Suprapubic skin (tissue), 4 donors: ENCODE data around the gene PRC1. TPM values are rescaled to one million over a fixed set of nuclear protein-coding genes. Genes with fewer than 3 reads are reported as not detected.
"Not testable (repeated sequence)": the region's sequence is repeated elsewhere in the genome, so short reads cannot be mapped to it uniquely, and the experiment has no call there.

Experiments
- DNase-seq, 2 donors: peaks; one replicate each; pipeline ENCODE4 v3.0.0-alpha.2; 2019; ENCODE audit warnings: low spot score in 2 of 2
- H3K27ac ChIP-seq: fragments of 200-600 bp; sonication (generic); one replicate; pipeline ENCODE4 v1.5.1; 2019
- H3K27me3 ChIP-seq: fragments of 200-600 bp; sonication (generic); one replicate; pipeline ENCODE4 v1.5.1; 2019
- H3K36me3 ChIP-seq: fragments of 200-600 bp; sonication (generic); one replicate; pipeline ENCODE4 v1.5.1; 2019
- H3K4me1 ChIP-seq: fragments of 200-600 bp; sonication (generic); one replicate; pipeline ENCODE4 v1.5.1; 2019
- H3K4me3 ChIP-seq: fragments of 200-600 bp; sonication (generic); one replicate; pipeline ENCODE4 v1.5.1; 2019; ENCODE audit warnings: mild to moderate bottlenecking
- H3K9me3 ChIP-seq: fragments of 200-600 bp; sonication (generic); one replicate; pipeline ENCODE4 v1.5.1; 2019
- CTCF ChIP-seq, 2 donors: fragments of 200-600 bp in 1 of 2; fragments of 450-650 bp in 1 of 2; sonication (generic) in 1 of 2; IDR thresholded peaks; one replicate each; pipeline ENCODE4 v1.5.1; 2016 to 2019; ENCODE audit warnings: antibody characterized with exemption in 2 of 2, mild to moderate bottlenecking in 1 of 2, moderate library complexity in 1 of 2
- EP300 ChIP-seq: sonication (generic); formaldehyde crosslinking; IDR thresholded peaks from one replicate; pipeline ENCODE4 v1.6.1; 2017; ENCODE audit warnings: antibody characterized with exemption
- POLR2A ChIP-seq, 2 donors: fragments of 450-650 bp; IDR thresholded peaks; one replicate each; pipeline ENCODE4 v1.6.1; 2017; ENCODE audit warnings: antibody characterized with exemption in 2 of 2, mild to moderate bottlenecking in 2 of 2, moderate library complexity in 2 of 2
- POLR2AphosphoS5 ChIP-seq, 3 donors: sonication (generic); formaldehyde crosslinking; IDR thresholded peaks; one replicate each; pipeline ENCODE4 v1.6.1; 2017; ENCODE audit warnings: antibody characterized with exemption in 3 of 3
- WGBS: methylation state at CpG from one replicate; pipeline ENCODE4 v1.1.5; 2018; 5-methylcytosine and 5-hydroxymethylcytosine counted together
- total RNA-seq, 4 donors: library from RNA; depleted of rRNA; stranded (reverse); fragments of >200 nt; gene quantifications; one replicate each; pipeline ENCODE4 v1.1.0, GENCODE V29; 2016

The PRC1 gene
- total RNA-seq, 4 donors from 2014 or later, result 17.6 to 41.2 (median 34.6) TPM

GRCh38 chr15:90929246-90930019 lies 64.9 kb downstream of the PRC1 start:
- Histone ChIP-seq H3K27ac (peak overlapping the region; percentile 82), H3K27me3 (no peaks in the 10 kb centered on the region), H3K9me3 (no peaks in the 10 kb centered on the region), H3K4me1 (peaks cover 46% of the 10 kb centered on the region), H3K36me3 (no peaks in the 10 kb centered on the region), H3K4me3 (peak overlapping the region; percentile 64)
- TF ChIP-seq POLR2AphosphoS5 (IDR thresholded peaks at IDR 0.05) (no peak), EP300 (no peak), POLR2A (IDR thresholded peaks at IDR 0.05) (no peak), CTCF (IDR thresholded peaks at IDR 0.05) (no peak)
- WGBS, result 45% methylated on average over 21 of the region's 21 CpGs
- DNase-seq, result no peak

GRCh38 chr15:90928106-90928505 lies 66.2 kb downstream of the PRC1 start:
- not testable (repeated sequence) for H3K27ac ChIP-seq, H3K36me3 ChIP-seq, H3K9me3 ChIP-seq, H3K4me3 ChIP-seq, DNase-seq, H3K27me3 ChIP-seq
- peaks cover 36% of the 10 kb centered on the region for H3K4me1 ChIP-seq
- WGBS, result 89% methylated on average over 7 of the region's 7 CpGs

- not testable (repeated sequence) for H3K9me3 ChIP-seq, H3K36me3 ChIP-seq, H3K27ac ChIP-seq, H3K4me3 ChIP-seq, H3K27me3 ChIP-seq, DNase-seq
- WGBS, result 92% methylated on average over 10 of the region's 10 CpGs
- H3K4me1 ChIP-seq, result peaks cover 26% of the 10 kb centered on the region
These were observed 67.6 kb downstream of the PRC1 start for GRCh38 chr15:90926766-90927165.

- 86% methylated on average over 5 of the region's 5 CpGs for WGBS
- H3K4me1 ChIP-seq, result peaks cover 5% of the 10 kb centered on the region
- H3K4me3 ChIP-seq, result no peak overlapping the region
- H3K9me3 ChIP-seq, result no peaks in the 10 kb centered on the region
- H3K27ac ChIP-seq, result no peak overlapping the region
- no peak for TF ChIP-seq EP300
- TF ChIP-seq CTCF (IDR thresholded peaks at IDR 0.05), result no peak
- no peak for TF ChIP-seq POLR2A (IDR thresholded peaks at IDR 0.05)
- no peak for TF ChIP-seq POLR2AphosphoS5 (IDR thresholded peaks at IDR 0.05)
- no peaks in the 10 kb centered on the region for H3K27me3 ChIP-seq
- no peak for DNase-seq
- H3K36me3 ChIP-seq, result peaks cover 23% of the 10 kb centered on the region
These were observed 70.0 kb downstream of the PRC1 start for GRCh38 chr15:90924375-90924774.

GRCh38 chr15:90922712-90923322 lies 71.5 kb downstream of the PRC1 start:
- not testable (repeated sequence) for H3K9me3 ChIP-seq, H3K4me1 ChIP-seq, H3K27me3 ChIP-seq, H3K27ac ChIP-seq, H3K4me3 ChIP-seq, DNase-seq
- WGBS, result 93% methylated on average over 7 of the region's 7 CpGs
- peaks cover 39% of the 10 kb centered on the region for H3K36me3 ChIP-seq

- WGBS, result 88% methylated on average over 4 of the region's 4 CpGs
- Histone ChIP-seq H3K4me1 (no peaks in the 10 kb centered on the region), H3K9me3 (no peaks in the 10 kb centered on the region), H3K36me3 (peaks cover 48% of the 10 kb centered on the region), H3K4me3 (no peak overlapping the region), H3K27ac (no peak overlapping the region), H3K27me3 (no peaks in the 10 kb centered on the region)
- DNase-seq, result no peak
- TF ChIP-seq POLR2A (IDR thresholded peaks at IDR 0.05) (no peak), CTCF (IDR thresholded peaks at IDR 0.05) (no peak), POLR2AphosphoS5 (IDR thresholded peaks at IDR 0.05) (no peak), EP300 (no peak)
These were observed 72.4 kb downstream of the PRC1 start for GRCh38 chr15:90921887-90922286.
